Keratinocyte (primary cell): ENCODE results near the gene CD274.

Experiments
- CTCF ChIP-seq, 3 experiments: IDR thresholded peaks in 1 of 3; conservative IDR thresholded peaks in 1 of 3; optimal IDR thresholded peaks in 1 of 3; 2 replicates in 2 of 3; 3 replicates in 1 of 3; pipeline versions ENCODE3 to v1.5.1; 2011; ENCODE audit warnings: low read length in 3 of 3, mild to moderate bottlenecking in 3 of 3, moderate library complexity in 2 of 3, control low read depth in 1 of 3, inconsistent platforms in 1 of 3; ENCODE audit not compliant: insufficient read depth in 2 of 3; ENCODE audit errors: extremely low read depth in 1 of 3
- EZH2 ChIP-seq: IDR thresholded peaks from one replicate; pipeline ENCODE4 v1.6.1; 2012; ENCODE audit warnings: inconsistent platforms, mild to moderate bottlenecking, low read length, moderate library complexity

- no peak for TF ChIP-seq CTCF (optimal IDR thresholded peaks at IDR 0.05 in 1 of 3, IDR thresholded peaks at IDR 0.05 in 1 of 3, conservative IDR thresholded peaks at IDR 0.05 in 1 of 3; ENCODE audit: extremely low read depth in 1 of 3, insufficient read depth in 2 of 3, low read length in 3 of 3)
- TF ChIP-seq EZH2: no peak
These were observed 9.8 kb downstream of the CD274 start for GRCh38 chr9:5460157-5460556.
